GM12801 (cell line): ENCODE data around the gene WSCD2.

Source experiments
- CTCF ChIP-seq: IDR thresholded peaks from one replicate; pipeline ENCODE4 v1.5.1; 2011; ENCODE audit warnings: control low read depth; ENCODE audit not compliant: insufficient read length; ENCODE audit errors: extremely low read depth

The WSCD2 gene

DNA sequence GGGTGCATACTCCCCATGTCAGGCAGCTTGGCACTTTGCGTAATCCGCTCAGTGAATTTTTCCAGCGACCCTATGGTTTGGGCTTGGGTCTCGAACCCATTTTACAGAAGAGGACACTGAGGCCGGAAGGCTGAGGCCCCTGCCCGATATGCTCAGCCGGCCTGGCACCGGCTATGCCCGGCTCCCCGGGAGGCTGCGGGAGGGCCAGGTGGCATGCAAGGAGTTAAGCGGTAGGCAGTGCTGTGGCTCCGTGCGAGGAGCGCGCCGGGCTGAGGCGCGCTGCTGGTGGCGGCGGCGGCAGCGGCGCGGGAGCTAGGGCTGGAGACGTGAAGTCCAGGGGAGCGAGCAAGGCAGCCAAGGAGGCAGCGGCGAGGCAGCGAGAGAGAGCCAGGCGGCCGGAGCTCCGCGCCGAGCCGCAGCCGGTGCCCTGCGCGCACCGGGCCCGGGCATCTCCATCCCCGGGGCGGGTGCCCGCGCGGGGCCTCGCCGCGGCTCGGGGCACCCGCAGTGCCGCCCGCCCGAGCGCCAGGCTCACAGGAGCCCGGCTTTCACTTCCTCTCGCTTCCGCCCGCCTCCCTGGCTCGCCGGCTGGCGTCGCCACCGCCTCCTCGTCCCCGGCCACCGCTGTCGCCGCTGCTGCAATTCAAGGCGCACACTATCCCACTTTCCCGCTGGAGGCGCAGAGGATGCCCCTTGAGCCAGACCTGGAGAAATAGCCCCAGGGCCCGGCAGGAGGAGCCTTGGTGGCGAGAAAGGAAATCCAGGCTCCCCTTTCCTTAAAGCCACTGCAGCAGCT is at the start of gene WSCD2:
Gene WSCD2, plus strand, starts transcription at position 272 of the 796 bp plus-strand sequence. CDS start 66,545 bp downstream, outside the sequence.
- no peak for TF ChIP-seq CTCF

DNA sequence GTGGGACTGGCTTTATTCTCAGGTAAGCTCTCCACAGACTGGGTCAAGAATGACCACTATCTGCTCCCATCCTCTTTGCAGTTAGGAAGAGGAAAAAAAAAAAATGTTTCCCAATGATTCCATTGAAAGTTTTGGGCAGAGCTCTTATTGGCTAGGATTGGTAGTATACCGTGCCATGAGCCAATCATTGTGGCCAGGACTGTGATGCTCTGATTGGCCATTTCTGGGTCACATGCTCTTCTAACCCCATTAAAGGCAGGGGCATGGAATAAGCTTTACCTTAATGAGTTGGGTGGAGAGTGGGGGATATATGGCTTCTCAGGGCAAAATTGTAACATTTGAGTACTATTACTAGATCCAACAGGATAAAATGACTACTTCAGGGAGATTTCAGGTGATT is 49.4 kb upstream of the WSCD2 start:
- TF ChIP-seq CTCF = no peak

DNA sequence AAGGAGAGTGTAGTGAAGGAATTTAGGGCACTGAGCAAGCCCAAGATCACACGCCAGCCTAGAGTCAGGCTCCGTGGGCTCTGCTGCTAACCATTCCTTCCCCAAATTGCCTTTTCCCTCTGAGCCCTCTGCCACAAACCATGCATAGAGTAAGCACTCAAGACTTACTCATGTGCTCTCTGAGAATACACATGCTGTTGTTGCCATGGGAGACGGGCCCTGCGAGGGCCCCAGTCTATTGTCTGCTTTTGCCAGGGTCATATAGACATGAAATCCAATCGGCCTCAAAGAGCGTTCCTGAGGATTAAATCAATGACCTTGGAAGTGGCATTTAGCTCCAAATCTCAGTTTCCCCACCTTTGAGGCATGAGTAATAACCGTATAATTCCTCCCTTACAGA is 48.7 kb upstream of the WSCD2 start:
- TF ChIP-seq CTCF = no peak

- TF ChIP-seq CTCF = no peak
These were observed 46.6 kb upstream of the WSCD2 start for GRCh38 chr12:108082485-108082884.

- TF ChIP-seq CTCF = no peak
These were observed 41.2 kb upstream of the WSCD2 start for GRCh38 chr12:108087900-108088299.

DNA sequence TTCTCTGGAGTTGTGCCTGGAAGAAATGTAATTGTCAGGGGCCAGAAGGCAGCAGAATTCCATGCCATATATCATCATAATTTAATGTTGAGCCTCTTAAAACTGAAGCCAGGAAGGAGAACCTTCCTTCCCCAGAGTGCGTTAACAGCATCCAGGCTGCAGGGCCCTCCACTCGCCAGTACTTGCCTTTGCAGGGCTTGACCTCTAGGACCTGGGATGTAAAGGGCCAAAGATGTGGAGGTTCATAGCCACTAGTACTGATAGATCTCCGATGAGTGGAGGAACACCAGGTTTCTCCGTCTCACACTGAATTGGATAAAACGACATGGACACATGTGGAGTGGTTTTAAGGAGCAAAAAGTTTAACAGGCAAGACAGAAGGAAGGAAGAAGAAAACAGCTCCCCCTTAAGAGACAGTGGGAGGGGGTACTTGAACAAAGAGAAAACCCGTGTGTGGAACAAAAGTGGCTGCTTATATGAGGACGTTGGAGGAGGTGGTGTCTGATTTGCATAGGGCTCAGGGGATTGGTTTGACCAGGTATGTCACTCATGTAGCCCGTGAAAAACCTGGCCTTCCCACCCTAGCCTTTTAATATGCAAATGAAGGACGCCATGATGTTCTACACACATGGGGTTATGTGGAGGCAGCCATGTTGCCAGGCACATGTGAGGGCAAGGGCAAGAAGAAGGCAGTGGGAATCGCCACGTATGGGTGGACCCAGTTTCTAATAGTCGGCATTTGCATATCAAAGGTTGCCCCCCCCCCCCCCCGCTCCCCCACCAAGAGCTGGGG is 38.8 kb upstream of the WSCD2 start:
- no peak for TF ChIP-seq CTCF

GRCh38 chr12:108090932-108091678 is 38.0 kb upstream of the WSCD2 start:
- TF ChIP-seq CTCF = no peak
